Measurements from ENCODE around the gene RTBDN. TPM values are rescaled to one million over a fixed set of nuclear protein-coding genes. Genes with fewer than 3 reads are reported as not detected.
A peak's percentile ranks its signal among the peaks of the same experiment; 100 is the strongest.

The RTBDN gene
- total and polyA plus RNA-seq, 2 experiments from 2014 or later = 4.1 to 4.6 TPM

DNA sequence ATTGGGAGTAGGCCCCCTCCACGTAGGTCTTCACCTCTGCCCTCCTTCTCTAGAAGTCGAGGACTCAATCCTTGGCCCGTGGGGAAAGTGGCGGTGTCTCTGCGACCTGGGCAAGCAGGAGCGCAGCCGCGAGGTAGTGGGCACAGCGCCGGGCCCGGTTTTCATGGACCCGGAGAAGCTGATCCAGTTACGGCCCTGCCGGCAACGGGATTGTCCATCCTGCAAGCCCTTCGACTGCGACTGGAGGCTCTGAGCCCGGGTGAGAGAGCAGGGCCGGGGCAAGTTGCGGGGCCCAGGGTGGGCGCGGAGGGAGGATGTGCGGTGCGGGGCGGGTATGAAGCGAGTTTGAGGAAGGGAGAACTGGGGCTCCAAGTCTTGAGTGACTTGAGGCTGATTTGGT, 30.3 kb downstream of the RTBDN start:
- no peak for TF ChIP-seq STAT1 (IDR thresholded peaks at IDR 0.05; ENCODE audit: unreplicated experiment)
- no peak for TF ChIP-seq NANOG (IDR thresholded peaks at IDR 0.05; ENCODE audit: borderline replicate concordance)
- no peak for TF ChIP-seq POLR2AphosphoS5 (IDR thresholded peaks at IDR 0.05; ENCODE audit: low read depth)
- TF ChIP-seq, protein P1, sequence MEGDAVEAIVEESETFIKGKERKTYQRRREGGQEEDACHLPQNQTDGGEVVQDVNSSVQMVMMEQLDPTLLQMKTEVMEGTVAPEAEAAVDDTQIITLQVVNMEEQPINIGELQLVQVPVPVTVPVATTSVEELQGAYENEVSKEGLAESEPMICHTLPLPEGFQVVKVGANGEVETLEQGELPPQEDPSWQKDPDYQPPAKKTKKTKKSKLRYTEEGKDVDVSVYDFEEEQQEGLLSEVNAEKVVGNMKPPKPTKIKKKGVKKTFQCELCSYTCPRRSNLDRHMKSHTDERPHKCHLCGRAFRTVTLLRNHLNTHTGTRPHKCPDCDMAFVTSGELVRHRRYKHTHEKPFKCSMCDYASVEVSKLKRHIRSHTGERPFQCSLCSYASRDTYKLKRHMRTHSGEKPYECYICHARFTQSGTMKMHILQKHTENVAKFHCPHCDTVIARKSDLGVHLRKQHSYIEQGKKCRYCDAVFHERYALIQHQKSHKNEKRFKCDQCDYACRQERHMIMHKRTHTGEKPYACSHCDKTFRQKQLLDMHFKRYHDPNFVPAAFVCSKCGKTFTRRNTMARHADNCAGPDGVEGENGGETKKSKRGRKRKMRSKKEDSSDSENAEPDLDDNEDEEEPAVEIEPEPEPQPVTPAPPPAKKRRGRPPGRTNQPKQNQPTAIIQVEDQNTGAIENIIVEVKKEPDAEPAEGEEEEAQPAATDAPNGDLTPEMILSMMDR (conservative IDR thresholded peaks at IDR 0.05; ENCODE audit: low read depth in 2 of 2) = no peak
- TF ChIP-seq EZH2phosphoT487 (IDR thresholded peaks at IDR 0.05; ENCODE audit: unreplicated experiment) = no peak
- TF ChIP-seq, protein P2, sequence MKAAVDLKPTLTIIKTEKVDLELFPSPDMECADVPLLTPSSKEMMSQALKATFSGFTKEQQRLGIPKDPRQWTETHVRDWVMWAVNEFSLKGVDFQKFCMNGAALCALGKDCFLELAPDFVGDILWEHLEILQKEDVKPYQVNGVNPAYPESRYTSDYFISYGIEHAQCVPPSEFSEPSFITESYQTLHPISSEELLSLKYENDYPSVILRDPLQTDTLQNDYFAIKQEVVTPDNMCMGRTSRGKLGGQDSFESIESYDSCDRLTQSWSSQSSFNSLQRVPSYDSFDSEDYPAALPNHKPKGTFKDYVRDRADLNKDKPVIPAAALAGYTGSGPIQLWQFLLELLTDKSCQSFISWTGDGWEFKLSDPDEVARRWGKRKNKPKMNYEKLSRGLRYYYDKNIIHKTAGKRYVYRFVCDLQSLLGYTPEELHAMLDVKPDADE (IDR thresholded peaks at IDR 0.05) = no peak
- TF ChIP-seq, protein P3, sequence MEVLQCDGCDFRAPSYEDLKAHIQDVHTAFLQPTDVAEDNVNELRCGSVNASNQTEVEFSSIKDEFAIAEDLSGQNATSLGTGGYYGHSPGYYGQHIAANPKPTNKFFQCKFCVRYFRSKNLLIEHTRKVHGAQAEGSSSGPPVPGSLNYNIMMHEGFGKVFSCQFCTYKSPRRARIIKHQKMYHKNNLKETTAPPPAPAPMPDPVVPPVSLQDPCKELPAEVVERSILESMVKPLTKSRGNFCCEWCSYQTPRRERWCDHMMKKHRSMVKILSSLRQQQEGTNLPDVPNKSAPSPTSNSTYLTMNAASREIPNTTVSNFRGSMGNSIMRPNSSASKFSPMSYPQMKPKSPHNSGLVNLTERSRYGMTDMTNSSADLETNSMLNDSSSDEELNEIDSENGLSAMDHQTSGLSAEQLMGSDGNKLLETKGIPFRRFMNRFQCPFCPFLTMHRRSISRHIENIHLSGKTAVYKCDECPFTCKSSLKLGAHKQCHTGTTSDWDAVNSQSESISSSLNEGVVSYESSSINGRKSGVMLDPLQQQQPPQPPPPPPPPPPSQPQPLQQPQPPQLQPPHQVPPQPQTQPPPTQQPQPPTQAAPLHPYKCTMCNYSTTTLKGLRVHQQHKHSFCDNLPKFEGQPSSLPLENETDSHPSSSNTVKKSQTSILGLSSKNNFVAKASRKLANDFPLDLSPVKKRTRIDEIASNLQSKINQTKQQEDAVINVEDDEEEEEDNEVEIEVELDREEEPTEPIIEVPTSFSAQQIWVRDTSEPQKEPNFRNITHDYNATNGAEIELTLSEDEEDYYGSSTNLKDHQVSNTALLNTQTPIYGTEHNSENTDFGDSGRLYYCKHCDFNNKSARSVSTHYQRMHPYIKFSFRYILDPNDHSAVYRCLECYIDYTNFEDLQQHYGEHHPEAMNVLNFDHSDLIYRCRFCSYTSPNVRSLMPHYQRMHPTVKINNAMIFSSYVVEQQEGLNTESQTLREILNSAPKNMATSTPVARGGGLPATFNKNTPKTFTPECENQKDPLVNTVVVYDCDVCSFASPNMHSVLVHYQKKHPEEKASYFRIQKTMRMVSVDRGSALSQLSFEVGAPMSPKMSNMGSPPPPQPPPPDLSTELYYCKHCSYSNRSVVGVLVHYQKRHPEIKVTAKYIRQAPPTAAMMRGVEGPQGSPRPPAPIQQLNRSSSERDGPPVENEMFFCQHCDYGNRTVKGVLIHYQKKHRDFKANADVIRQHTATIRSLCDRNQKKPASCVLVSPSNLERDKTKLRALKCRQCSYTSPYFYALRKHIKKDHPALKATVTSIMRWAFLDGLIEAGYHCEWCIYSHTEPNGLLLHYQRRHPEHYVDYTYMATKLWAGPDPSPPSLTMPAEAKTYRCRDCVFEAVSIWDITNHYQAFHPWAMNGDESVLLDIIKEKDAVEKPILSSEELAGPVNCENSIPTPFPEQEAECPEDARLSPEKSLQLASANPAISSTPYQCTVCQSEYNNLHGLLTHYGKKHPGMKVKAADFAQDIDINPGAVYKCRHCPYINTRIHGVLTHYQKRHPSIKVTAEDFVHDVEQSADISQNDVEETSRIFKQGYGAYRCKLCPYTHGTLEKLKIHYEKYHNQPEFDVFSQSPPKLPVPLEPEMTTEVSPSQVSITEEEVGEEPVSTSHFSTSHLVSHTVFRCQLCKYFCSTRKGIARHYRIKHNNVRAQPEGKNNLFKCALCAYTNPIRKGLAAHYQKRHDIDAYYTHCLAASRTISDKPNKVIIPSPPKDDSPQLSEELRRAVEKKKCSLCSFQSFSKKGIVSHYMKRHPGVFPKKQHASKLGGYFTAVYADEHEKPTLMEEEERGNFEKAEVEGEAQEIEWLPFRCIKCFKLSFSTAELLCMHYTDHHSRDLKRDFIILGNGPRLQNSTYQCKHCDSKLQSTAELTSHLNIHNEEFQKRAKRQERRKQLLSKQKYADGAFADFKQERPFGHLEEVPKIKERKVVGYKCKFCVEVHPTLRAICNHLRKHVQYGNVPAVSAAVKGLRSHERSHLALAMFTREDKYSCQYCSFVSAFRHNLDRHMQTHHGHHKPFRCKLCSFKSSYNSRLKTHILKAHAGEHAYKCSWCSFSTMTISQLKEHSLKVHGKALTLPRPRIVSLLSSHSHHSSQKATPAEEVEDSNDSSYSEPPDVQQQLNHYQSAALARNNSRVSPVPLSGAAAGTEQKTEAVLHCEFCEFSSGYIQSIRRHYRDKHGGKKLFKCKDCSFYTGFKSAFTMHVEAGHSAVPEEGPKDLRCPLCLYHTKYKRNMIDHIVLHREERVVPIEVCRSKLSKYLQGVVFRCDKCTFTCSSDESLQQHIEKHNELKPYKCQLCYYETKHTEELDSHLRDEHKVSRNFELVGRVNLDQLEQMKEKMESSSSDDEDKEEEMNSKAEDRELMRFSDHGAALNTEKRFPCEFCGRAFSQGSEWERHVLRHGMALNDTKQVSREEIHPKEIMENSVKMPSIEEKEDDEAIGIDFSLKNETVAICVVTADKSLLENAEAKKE (CRISPR knock-in tag; IDR thresholded peaks at IDR 0.05) = no peak
- TF ChIP-seq JUNB (IDR thresholded peaks at IDR 0.05; ENCODE audit: unreplicated experiment) = no peak
- no peak for TF ChIP-seq EZH2 (IDR thresholded peaks at IDR 0.05; ENCODE audit: low read depth, unreplicated experiment)
- no peak for TF ChIP-seq ZNF331 (CRISPR knock-in tag; IDR thresholded peaks at IDR 0.05; ENCODE audit: low read depth)
- TF ChIP-seq, protein P4, sequence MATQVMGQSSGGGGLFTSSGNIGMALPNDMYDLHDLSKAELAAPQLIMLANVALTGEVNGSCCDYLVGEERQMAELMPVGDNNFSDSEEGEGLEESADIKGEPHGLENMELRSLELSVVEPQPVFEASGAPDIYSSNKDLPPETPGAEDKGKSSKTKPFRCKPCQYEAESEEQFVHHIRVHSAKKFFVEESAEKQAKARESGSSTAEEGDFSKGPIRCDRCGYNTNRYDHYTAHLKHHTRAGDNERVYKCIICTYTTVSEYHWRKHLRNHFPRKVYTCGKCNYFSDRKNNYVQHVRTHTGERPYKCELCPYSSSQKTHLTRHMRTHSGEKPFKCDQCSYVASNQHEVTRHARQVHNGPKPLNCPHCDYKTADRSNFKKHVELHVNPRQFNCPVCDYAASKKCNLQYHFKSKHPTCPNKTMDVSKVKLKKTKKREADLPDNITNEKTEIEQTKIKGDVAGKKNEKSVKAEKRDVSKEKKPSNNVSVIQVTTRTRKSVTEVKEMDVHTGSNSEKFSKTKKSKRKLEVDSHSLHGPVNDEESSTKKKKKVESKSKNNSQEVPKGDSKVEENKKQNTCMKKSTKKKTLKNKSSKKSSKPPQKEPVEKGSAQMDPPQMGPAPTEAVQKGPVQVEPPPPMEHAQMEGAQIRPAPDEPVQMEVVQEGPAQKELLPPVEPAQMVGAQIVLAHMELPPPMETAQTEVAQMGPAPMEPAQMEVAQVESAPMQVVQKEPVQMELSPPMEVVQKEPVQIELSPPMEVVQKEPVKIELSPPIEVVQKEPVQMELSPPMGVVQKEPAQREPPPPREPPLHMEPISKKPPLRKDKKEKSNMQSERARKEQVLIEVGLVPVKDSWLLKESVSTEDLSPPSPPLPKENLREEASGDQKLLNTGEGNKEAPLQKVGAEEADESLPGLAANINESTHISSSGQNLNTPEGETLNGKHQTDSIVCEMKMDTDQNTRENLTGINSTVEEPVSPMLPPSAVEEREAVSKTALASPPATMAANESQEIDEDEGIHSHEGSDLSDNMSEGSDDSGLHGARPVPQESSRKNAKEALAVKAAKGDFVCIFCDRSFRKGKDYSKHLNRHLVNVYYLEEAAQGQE (IDR thresholded peaks at IDR 0.05; ENCODE audit: unreplicated experiment) = no peak
- TF ChIP-seq ZNF114 (CRISPR knock-in tag; IDR thresholded peaks at IDR 0.05) = no peak
- no peak for TF ChIP-seq CREB1 (CRISPR knock-in tag; IDR thresholded peaks at IDR 0.05; ENCODE audit: low read depth)
- Histone ChIP-seq H3F3A (replicated peaks; ENCODE audit: low read depth) (peaks cover 27% of the 10 kb centered on the region), H3K36me3 (ENCODE audit: insufficient read depth) (peaks cover 11% of the 10 kb centered on the region; the same call in 1 of the 2 replicates), H2AFZ (peak overlapping the region; percentile 47; the same call in 1 of the 2 replicates), H3K4me2 (no peak overlapping the region), H3K79me2 (replicated peaks; ENCODE audit: insufficient read depth) (peaks cover 23% of the 10 kb centered on the region), H3K9me2 (ENCODE audit: insufficient read depth) (no peaks in the 10 kb centered on the region), H3K27ac (ENCODE audit: low read depth) (no peak overlapping the region), H3K4me1 (ENCODE audit: insufficient read depth) (peaks cover 11% of the 10 kb centered on the region; the same call in 1 of the 2 replicates), H4K20me1 (replicated peaks; ENCODE audit: insufficient read depth) (no peaks in the 10 kb centered on the region), H3K4me3 (no peak overlapping the region), H3K27me3 (ENCODE audit: insufficient read depth) (peaks cover 10% of the 10 kb centered on the region)
- no peaks in the 10 kb centered on the region for H3K9me3 Mint-ChIP-seq
- no peak overlapping the region for H3K27ac Mint-ChIP-seq
- peaks cover 10% of the 10 kb centered on the region for H3K27me3 Mint-ChIP-seq (ENCODE audit: insufficient read depth, low read depth, poor library complexity)
- DNase-seq (ENCODE audit: low spot score) = no peak
- H3K4me3 Mint-ChIP-seq = no peak overlapping the region
- ATAC-seq = no peak
- peaks cover 38% of the 10 kb centered on the region for H3K36me3 Mint-ChIP-seq (ENCODE audit: low read depth)
- peaks cover 20% of the 10 kb centered on the region for H3K4me1 Mint-ChIP-seq

All from GM23338 (cell line).